ENCODE results near the gene UBTF.

Gene UBTF

DNA sequence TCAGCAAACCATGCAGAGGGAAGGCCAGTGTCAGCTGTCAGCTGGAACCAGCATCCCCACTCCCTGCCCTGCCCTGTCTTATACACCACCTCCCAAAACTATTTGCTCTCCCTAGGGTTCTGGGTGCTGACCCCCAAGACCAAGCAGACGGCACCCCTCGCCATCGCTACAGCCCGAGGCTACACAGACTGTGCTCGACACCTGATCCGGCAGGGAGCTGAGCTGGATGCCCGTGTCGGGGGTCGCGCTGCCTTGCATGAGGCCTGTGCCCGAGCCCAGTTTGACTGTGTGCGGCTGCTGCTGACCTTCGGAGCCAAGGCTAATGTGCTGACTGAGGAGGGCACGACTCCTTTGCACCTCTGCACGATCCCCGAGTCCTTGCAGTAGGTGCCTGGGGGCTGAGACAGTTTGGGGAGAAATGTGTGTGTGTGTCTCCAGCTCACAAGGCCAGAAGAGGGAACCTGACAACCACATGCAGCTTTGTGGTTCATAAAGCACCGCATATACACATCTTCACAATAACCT is 47.5 kb downstream of the UBTF start:
- ChIA-PET POLR2A (interaction anchor here (0.6 to 2.4 kb wide), 4 partner anchors 14 to 1470 kb away, joined by 3 to 9 read pairs (median 4); partner anchors contain the start of genes LSM12 and TMUB2), CTCF (interaction anchor here (1.1 to 1.8 kb wide), 3 partner anchors 21 to 131 kb away, joined by 3 to 5 read pairs (median 3); no protein-coding TSS in a partner anchor)
- no peak for DNase-seq (ENCODE audit: extremely low spot score)

GRCh38 chr17:44170499-44171201 is 48.8 kb downstream of the UBTF start, which contains the start of gene ASB16:
TSS of gene ASB16 (plus strand) at chr17:44170704. CDS start at chr17:44170790, 86 bp downstream.
- no peak for DNase-seq (ENCODE audit: extremely low spot score)
- TF ChIP-seq FOXM1 (IDR thresholded peaks at IDR 0.05; ENCODE audit: borderline replicate concordance) (no peak), ZNF384 (IDR thresholded peaks at IDR 0.05) (no peak), FOXK2 (IDR thresholded peaks at IDR 0.05) (no peak), LEF1 (IDR thresholded peaks at IDR 0.05; ENCODE audit: borderline replicate concordance) (no peak), SUZ12 (IDR thresholded peaks at IDR 0.05) (no peak), CTBP1 (IDR thresholded peaks at IDR 0.05; ENCODE audit: borderline replicate concordance) (no peak), NFRKB (IDR thresholded peaks at IDR 0.05) (no peak), L3MBTL2 (conservative IDR thresholded peaks at IDR 0.05) (no peak), HDGF (IDR thresholded peaks at IDR 0.05; ENCODE audit: borderline replicate concordance) (no peak), TARDBP (IDR thresholded peaks at IDR 0.05) (no peak), SP1 (IDR thresholded peaks at IDR 0.05) (no peak), FOXA1 (IDR thresholded peaks at IDR 0.05) (no peak), ARNT (IDR thresholded peaks at IDR 0.05) (no peak), BHLHE40 (IDR thresholded peaks at IDR 0.05; ENCODE audit: borderline replicate concordance) (no peak), PKNOX1 (IDR thresholded peaks at IDR 0.05) (no peak), ELF4 (IDR thresholded peaks at IDR 0.05) (no peak)
- ChIA-PET POLR2A (interaction anchor here (2.4 kb wide), 1 partner anchor 15 kb away, joined by 9 read pairs; the partner anchor contains the start of gene TMUB2), CTCF (interaction anchor here (1.1 kb wide), 1 partner anchor 20 kb away, joined by 3 read pairs; no protein-coding TSS in a partner anchor)

More for the DNA sequence above, 47.5 kb downstream of the UBTF start:
- no peak for TF ChIP-seq SP1 (IDR thresholded peaks at IDR 0.05)
- TF ChIP-seq ZNF384 (IDR thresholded peaks at IDR 0.05) = no peak
- no peak for TF ChIP-seq LEF1 (IDR thresholded peaks at IDR 0.05; ENCODE audit: borderline replicate concordance)
- TF ChIP-seq SUZ12 (IDR thresholded peaks at IDR 0.05) = no peak
- no peak for TF ChIP-seq ARNT (IDR thresholded peaks at IDR 0.05)
- no peak for TF ChIP-seq ELF4 (IDR thresholded peaks at IDR 0.05)
- no peak for TF ChIP-seq L3MBTL2 (conservative IDR thresholded peaks at IDR 0.05)
- no peak for TF ChIP-seq TARDBP (IDR thresholded peaks at IDR 0.05)
- no peak for TF ChIP-seq HDGF (IDR thresholded peaks at IDR 0.05; ENCODE audit: borderline replicate concordance)
- no peak for TF ChIP-seq FOXK2 (IDR thresholded peaks at IDR 0.05)
- no peak for TF ChIP-seq CTBP1 (IDR thresholded peaks at IDR 0.05; ENCODE audit: borderline replicate concordance)
- no peak for TF ChIP-seq NFRKB (IDR thresholded peaks at IDR 0.05)
- TF ChIP-seq PKNOX1 (IDR thresholded peaks at IDR 0.05) = no peak
- TF ChIP-seq FOXM1 (IDR thresholded peaks at IDR 0.05; ENCODE audit: borderline replicate concordance) = no peak
- no peak for TF ChIP-seq BHLHE40 (IDR thresholded peaks at IDR 0.05; ENCODE audit: borderline replicate concordance)
- TF ChIP-seq FOXA1 (IDR thresholded peaks at IDR 0.05) = no peak

GRCh38 chr17:44170135-44170498 is 49.4 kb downstream of the UBTF start:
- TF ChIP-seq HDGF (IDR thresholded peaks at IDR 0.05; ENCODE audit: borderline replicate concordance) = no peak
- TF ChIP-seq NFRKB (IDR thresholded peaks at IDR 0.05) = no peak
- no peak for TF ChIP-seq FOXK2 (IDR thresholded peaks at IDR 0.05)
- no peak for TF ChIP-seq L3MBTL2 (conservative IDR thresholded peaks at IDR 0.05)
- TF ChIP-seq CTBP1 (IDR thresholded peaks at IDR 0.05; ENCODE audit: borderline replicate concordance) = no peak
- no peak for TF ChIP-seq FOXM1 (IDR thresholded peaks at IDR 0.05; ENCODE audit: borderline replicate concordance)
- DNase-seq (ENCODE audit: extremely low spot score) = no peak
- POLR2A ChIA-PET = no interaction called here
- CTCF ChIA-PET = interaction anchor here (0.6 to 3.1 kb wide), 3 partner anchors 14 to 19 kb away, joined by 11 to 17 read pairs (median 11); no protein-coding TSS in a partner anchor

- ChIA-PET CTCF (interaction anchor here (0.6 to 3.1 kb wide), 9 partner anchors 16 to 232 kb away, joined by 3 to 17 read pairs (median 5); partner anchors contain the start of genes HDAC5 and TMUB2), POLR2A (interaction anchor here (0.7 to 1.2 kb wide), 2 partner anchors 101 to 228 kb away, joined by 3 to 6 read pairs; partner anchors contain the start of gene LSM12)
- no peak for TF ChIP-seq ZNF384 (IDR thresholded peaks at IDR 0.05)
- TF ChIP-seq SP1 (IDR thresholded peaks at IDR 0.05) = no peak
- TF ChIP-seq ARNT (IDR thresholded peaks at IDR 0.05) = no peak
- no peak for TF ChIP-seq CTBP1 (IDR thresholded peaks at IDR 0.05; ENCODE audit: borderline replicate concordance)
- DNase-seq (ENCODE audit: extremely low spot score) = no peak
Observed at GRCh38 chr17:44167181-44167861, 52.2 kb downstream of the UBTF start.

DNA sequence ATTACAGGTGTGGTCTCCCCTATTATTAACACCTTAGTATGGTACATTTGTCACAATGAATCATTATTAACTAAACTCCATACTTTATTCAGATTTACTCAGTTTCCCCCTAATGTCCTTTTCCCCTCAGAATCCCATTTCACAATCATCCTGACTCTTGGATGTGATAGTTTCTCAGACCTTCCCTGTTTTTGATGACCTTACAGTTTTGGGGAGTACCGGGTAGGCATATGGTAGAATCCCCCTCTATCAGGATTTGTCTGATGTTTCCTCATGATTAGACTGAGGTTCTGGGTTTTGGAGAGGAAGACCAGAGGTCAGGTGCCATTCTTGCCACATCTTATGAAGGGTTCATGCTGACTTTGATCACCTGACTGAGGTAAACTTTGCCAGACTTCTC is 55.0 kb downstream of the UBTF start:
- POLR2A ChIA-PET = interaction anchor here (0.6 kb wide), 1 partner anchor 58 kb away, joined by 3 read pairs; no protein-coding TSS in a partner anchor
- TF ChIP-seq LEF1 (IDR thresholded peaks at IDR 0.05; ENCODE audit: borderline replicate concordance) (no peak), PKNOX1 (IDR thresholded peaks at IDR 0.05) (no peak), ZNF384 (IDR thresholded peaks at IDR 0.05) (no peak), NFRKB (IDR thresholded peaks at IDR 0.05) (no peak)
- DNase-seq (ENCODE audit: extremely low spot score) = no peak
- CTCF ChIA-PET = no interaction called here
